Posterior cingulate gyrus (tissue), 11 donors: ENCODE measurements around the gene DAZAP2.

Experiments
- DNase-seq, 10 donors: peaks; one replicate each; pipeline versions ENCODE4 v3.0.0 to v3.0.0-alpha.2; 2020 to 2021; ENCODE audit warnings: mixed read lengths in 3 of 10
- intact Hi-C: fragments of 100-400 bp; cut with DNase I; formaldehyde crosslinking; loops from one replicate; pipeline ENCODE4 v1.15.1; 2023

The DAZAP2 gene

GRCh38 chr12:51238510-51239334, at the start of gene DAZAP2:
Gene DAZAP2 (plus strand): TSS chr12:51238826. CDS start chr12:51238908, 82 bp downstream.
- peak; percentile 93 to 99 (median 96) for DNase-seq
- intact Hi-C loops, result loop anchor here (2.0 to 10.0 kb wide), 2 partner anchors 66 to 154 kb away; partner anchors contain the start of genes CSRNP2 and TFCP2

- no peak for DNase-seq
- intact Hi-C loops, result no loop called here
These were observed 48.8 kb upstream of the DAZAP2 start for GRCh38 chr12:51189790-51190355.

GRCh38 chr12:51190820-51191219, 47.8 kb upstream of the DAZAP2 start:
- intact Hi-C loops, result no loop called here
- no peak for DNase-seq

- DNase-seq, result peak in 1 of 10 donors; percentile 24
- intact Hi-C loops, result no loop called here
These were observed 46.9 kb upstream of the DAZAP2 start for GRCh38 chr12:51191516-51192283.

GRCh38 chr12:51192284-51192671, 46.3 kb upstream of the DAZAP2 start:
- intact Hi-C loops, result no loop called here
- peak in 1 of 10 donors; percentile 26 for DNase-seq

- intact Hi-C loops, result no loop called here
- DNase-seq, result no peak
These were observed 42.8 kb upstream of the DAZAP2 start for GRCh38 chr12:51195841-51196240.

GRCh38 chr12:51196547-51196946, 42.1 kb upstream of the DAZAP2 start:
- no peak for DNase-seq

GRCh38 chr12:51197736-51198567, 40.7 kb upstream of the DAZAP2 start:
- intact Hi-C loops, result no loop called here
- DNase-seq, result no peak

More at GRCh38 chr12:51196547-51196946, 42.1 kb upstream of the DAZAP2 start:
- intact Hi-C loops, result no loop called here

- no peak for DNase-seq
These were observed 39.9 kb upstream of the DAZAP2 start for GRCh38 chr12:51198568-51199365.

GRCh38 chr12:51199366-51199945, 39.2 kb upstream of the DAZAP2 start:
- no peak for DNase-seq
- intact Hi-C loops, result no loop called here

More at GRCh38 chr12:51198568-51199365, 39.9 kb upstream of the DAZAP2 start:
- intact Hi-C loops, result no loop called here

- intact Hi-C loops, result no loop called here
- no peak for DNase-seq
These were observed 38.5 kb upstream of the DAZAP2 start for GRCh38 chr12:51200156-51200555.

GRCh38 chr12:51200806-51201205, 37.8 kb upstream of the DAZAP2 start:
- no peak for DNase-seq
- intact Hi-C loops, result no loop called here

- intact Hi-C loops, result no loop called here
These were observed 35.9 kb upstream of the DAZAP2 start for GRCh38 chr12:51202718-51203117.

GRCh38 chr12:51205350-51205749, 33.3 kb upstream of the DAZAP2 start:
- intact Hi-C loops, result no loop called here
- peak in 2 of 10 donors; percentile 21 to 37 for DNase-seq

More at GRCh38 chr12:51202718-51203117, 35.9 kb upstream of the DAZAP2 start:
- no peak for DNase-seq

- DNase-seq, result no peak
These were observed 30.5 kb upstream of the DAZAP2 start for GRCh38 chr12:51208016-51208660.

GRCh38 chr12:51209259-51209658, 29.4 kb upstream of the DAZAP2 start:
- DNase-seq, result no peak
- intact Hi-C loops, result no loop called here

More at GRCh38 chr12:51208016-51208660, 30.5 kb upstream of the DAZAP2 start:
- intact Hi-C loops, result no loop called here

- intact Hi-C loops, result no loop called here
- peak in 4 of 10 donors; percentile 33 to 92 (median 40) for DNase-seq
These were observed 27.8 kb upstream of the DAZAP2 start for GRCh38 chr12:51210690-51211395.

- no peak for DNase-seq
- intact Hi-C loops, result loop anchor here (5.0 kb wide), 1 partner anchor 43 kb away; the partner anchor contains the start of gene TFCP2
These were observed 23.7 kb upstream of the DAZAP2 start for GRCh38 chr12:51214895-51215294.
